ENCODE measurements around the gene SLC45A1.

- no peak for TF ChIP-seq CTCF (IDR thresholded peaks at IDR 0.05)
- no peak for TF ChIP-seq EP300 (IDR thresholded peaks at IDR 0.05)
Observed at GRCh38 chr1:8307628-8308027, 10.3 kb upstream of the SLC45A1 start.
